Measurements from ENCODE around the gene CABS1.

The CABS1 gene

GRCh38 chr4:70334681-70335080 is at the start of gene CABS1:
CABS1 (plus strand) TSS chr4:70334981; CDS start chr4:70335040, 59 bp downstream.
- no peak for DNase-seq

GRCh38 chr4:70288651-70289050 is 46.1 kb upstream of the CABS1 start:
- no peak for DNase-seq

GRCh38 chr4:70291341-70291740 is 43.4 kb upstream of the CABS1 start:
- DNase-seq = no peak

GRCh38 chr4:70297576-70297975 is 37.2 kb upstream of the CABS1 start:
- DNase-seq = no peak

- DNase-seq = no peak
Observed at GRCh38 chr4:70298051-70298450, 36.7 kb upstream of the CABS1 start.

- no peak for DNase-seq
Observed at GRCh38 chr4:70299643-70300042, 35.1 kb upstream of the CABS1 start.

- no peak for DNase-seq
Observed at GRCh38 chr4:70300215-70300614, 34.6 kb upstream of the CABS1 start.

GRCh38 chr4:70303090-70303489 is 31.7 kb upstream of the CABS1 start:
- no peak for DNase-seq

GRCh38 chr4:70305601-70306000 is 29.2 kb upstream of the CABS1 start:
- no peak for DNase-seq

GRCh38 chr4:70306076-70306475 is 28.7 kb upstream of the CABS1 start:
- DNase-seq = no peak

GRCh38 chr4:70313736-70314135 is 21.0 kb upstream of the CABS1 start:
- no peak for DNase-seq

GRCh38 chr4:70315928-70316327 is 18.9 kb upstream of the CABS1 start:
- no peak for DNase-seq

GRCh38 chr4:70326052-70326451 is 8.7 kb upstream of the CABS1 start:
- no peak for DNase-seq

GRCh38 chr4:70336043-70336442 is 1.3 kb downstream of the CABS1 start:
- DNase-seq = no peak

GRCh38 chr4:70337886-70338420 is 3.2 kb downstream of the CABS1 start:
- no peak for DNase-seq

GRCh38 chr4:70356185-70356584 is 21.4 kb downstream of the CABS1 start:
- DNase-seq = no peak

- DNase-seq = no peak
Observed at GRCh38 chr4:70359115-70359661, 24.4 kb downstream of the CABS1 start.

- no peak for DNase-seq
Observed at GRCh38 chr4:70360460-70360859, 25.7 kb downstream of the CABS1 start, which contains the start of gene SMR3A. SMR3A (plus strand) TSS chr4:70360760; CDS start chr4:70362116, 1,356 bp downstream.

- DNase-seq = no peak
Observed at GRCh38 chr4:70364002-70364401, 29.2 kb downstream of the CABS1 start.

GRCh38 chr4:70365479-70365878 is 30.7 kb downstream of the CABS1 start:
- no peak for DNase-seq

GRCh38 chr4:70367813-70368212 is 33.0 kb downstream of the CABS1 start:
- DNase-seq = no peak

GRCh38 chr4:70371987-70372386 is 37.2 kb downstream of the CABS1 start:
- DNase-seq = no peak

- DNase-seq = no peak
Observed at GRCh38 chr4:70372760-70373159, 38.0 kb downstream of the CABS1 start.

GRCh38 chr4:70380578-70380977 is 45.8 kb downstream of the CABS1 start:
- DNase-seq = no peak

- no peak for DNase-seq
Observed at GRCh38 chr4:70382691-70383181, 48.0 kb downstream of the CABS1 start, which contains the start of gene SMR3B. SMR3B (plus strand) TSS chr4:70383131; CDS start chr4:70384511, 1,380 bp downstream.
